SK-N-SH treated with all-trans-retinoic acid at 6 μM for 48 hours (cell line): Measurements from ENCODE around the gene TCERG1L.

Experiments
- ARNTL ChIP-seq: fragments of 450-650 bp; formaldehyde crosslinking; IDR thresholded peaks from 2 replicates; pipeline ENCODE4 v1.5.0; 2020; ENCODE audit warnings: low read depth, mild to moderate bottlenecking, moderate library complexity, borderline replicate concordance
- CSDC2 ChIP-seq: fragments of 250-450 bp; sonication (Bioruptor Pico); IDR thresholded peaks from 2 replicates; pipeline ENCODE4 v1.5.0; 2020; ENCODE audit warnings: mild to moderate bottlenecking, moderate library complexity
- ISL1 ChIP-seq: fragments of 250-450 bp; sonication (Bioruptor Pico); IDR thresholded peaks from 2 replicates; pipeline ENCODE4 v2.1.2; 2022; ENCODE audit warnings: mild to moderate bottlenecking, moderate library complexity
- OSR1 ChIP-seq: fragments of 250-450 bp; sonication (Bioruptor Pico); IDR thresholded peaks from 2 replicates; pipeline ENCODE4 v1.8.0; 2022; ENCODE audit warnings: moderate library complexity, mild to moderate bottlenecking, inconsistent platforms
- PPARA ChIP-seq: fragments of 250-450 bp; sonication (Bioruptor Pico); IDR thresholded peaks from 2 replicates; pipeline ENCODE4 v1.5.0; 2020; ENCODE audit warnings: mild to moderate bottlenecking, borderline replicate concordance
- RARB ChIP-seq: fragments of 250-450 bp; sonication (Bioruptor Pico); IDR thresholded peaks from 2 replicates; pipeline ENCODE4 v1.8.0; 2021; ENCODE audit warnings: mild to moderate bottlenecking, moderate library complexity
- TOX ChIP-seq: fragments of 250-450 bp; sonication (Bioruptor Pico); IDR thresholded peaks from 2 replicates; pipeline ENCODE4 v1.8.0; 2021; ENCODE audit warnings: mild to moderate bottlenecking, moderate library complexity, borderline replicate concordance
- ZFP3 ChIP-seq: fragments of 250-450 bp; sonication (Bioruptor Pico); IDR thresholded peaks from 2 replicates; pipeline ENCODE4 v1.5.0; 2020; ENCODE audit warnings: mild to moderate bottlenecking, moderate library complexity
- ZNF565 ChIP-seq: fragments of 450-650 bp; formaldehyde crosslinking; conservative IDR thresholded peaks from 2 replicates; pipeline ENCODE4 v1.5.0; 2020; ENCODE audit warnings: low read depth, mild to moderate bottlenecking, moderate library complexity
- TF ChIP-seq, protein P1 (sequence below): fragments of 250-450 bp; sonication (Bioruptor Pico); IDR thresholded peaks from 2 replicates; pipeline ENCODE4 v1.8.0; 2020; ENCODE audit warnings: mild to moderate bottlenecking, moderate library complexity, borderline replicate concordance
- TF ChIP-seq, protein P2 (sequence below): fragments of 250-450 bp; sonication (Bioruptor Pico); IDR thresholded peaks from 2 replicates; pipeline ENCODE4 v1.5.1; 2021; ENCODE audit warnings: mild to moderate bottlenecking, moderate library complexity

DNA sequence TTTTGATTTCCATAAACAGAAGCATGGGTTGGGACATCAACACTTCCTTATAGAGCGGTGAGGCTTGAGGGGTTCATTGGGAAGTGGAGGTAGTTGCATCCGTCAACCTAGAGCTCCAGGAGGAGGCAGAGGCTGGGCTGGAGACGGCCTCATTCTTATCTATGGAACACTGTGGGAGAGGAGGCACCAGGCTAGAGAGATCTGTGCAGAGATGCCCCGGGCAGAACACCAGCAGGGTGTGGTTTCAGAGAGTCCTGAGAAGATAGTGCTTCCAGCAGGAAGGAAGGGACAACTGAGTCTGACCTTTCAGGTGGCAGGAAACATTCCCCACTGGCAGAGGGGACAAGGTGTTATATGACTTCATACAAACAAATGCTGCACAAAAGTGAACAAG, 56.7 kb downstream of the TCERG1L start:
- TF ChIP-seq ZNF565 (CRISPR knock-in tag) (no peak), PPARA (CRISPR knock-in tag) (no peak), ISL1 (CRISPR knock-in tag) (no peak), ZFP3 (CRISPR knock-in tag) (no peak), CSDC2 (CRISPR knock-in tag) (no peak), OSR1 (CRISPR knock-in tag) (no peak), TOX (CRISPR knock-in tag) (no peak), RARB (no peak), ARNTL (no peak)
- TF ChIP-seq, protein P1, sequence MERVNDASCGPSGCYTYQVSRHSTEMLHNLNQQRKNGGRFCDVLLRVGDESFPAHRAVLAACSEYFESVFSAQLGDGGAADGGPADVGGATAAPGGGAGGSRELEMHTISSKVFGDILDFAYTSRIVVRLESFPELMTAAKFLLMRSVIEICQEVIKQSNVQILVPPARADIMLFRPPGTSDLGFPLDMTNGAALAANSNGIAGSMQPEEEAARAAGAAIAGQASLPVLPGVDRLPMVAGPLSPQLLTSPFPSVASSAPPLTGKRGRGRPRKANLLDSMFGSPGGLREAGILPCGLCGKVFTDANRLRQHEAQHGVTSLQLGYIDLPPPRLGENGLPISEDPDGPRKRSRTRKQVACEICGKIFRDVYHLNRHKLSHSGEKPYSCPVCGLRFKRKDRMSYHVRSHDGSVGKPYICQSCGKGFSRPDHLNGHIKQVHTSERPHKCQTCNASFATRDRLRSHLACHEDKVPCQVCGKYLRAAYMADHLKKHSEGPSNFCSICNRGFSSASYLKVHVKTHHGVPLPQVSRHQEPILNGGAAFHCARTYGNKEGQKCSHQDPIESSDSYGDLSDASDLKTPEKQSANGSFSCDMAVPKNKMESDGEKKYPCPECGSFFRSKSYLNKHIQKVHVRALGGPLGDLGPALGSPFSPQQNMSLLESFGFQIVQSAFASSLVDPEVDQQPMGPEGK: no peak
- TF ChIP-seq, protein P2, sequence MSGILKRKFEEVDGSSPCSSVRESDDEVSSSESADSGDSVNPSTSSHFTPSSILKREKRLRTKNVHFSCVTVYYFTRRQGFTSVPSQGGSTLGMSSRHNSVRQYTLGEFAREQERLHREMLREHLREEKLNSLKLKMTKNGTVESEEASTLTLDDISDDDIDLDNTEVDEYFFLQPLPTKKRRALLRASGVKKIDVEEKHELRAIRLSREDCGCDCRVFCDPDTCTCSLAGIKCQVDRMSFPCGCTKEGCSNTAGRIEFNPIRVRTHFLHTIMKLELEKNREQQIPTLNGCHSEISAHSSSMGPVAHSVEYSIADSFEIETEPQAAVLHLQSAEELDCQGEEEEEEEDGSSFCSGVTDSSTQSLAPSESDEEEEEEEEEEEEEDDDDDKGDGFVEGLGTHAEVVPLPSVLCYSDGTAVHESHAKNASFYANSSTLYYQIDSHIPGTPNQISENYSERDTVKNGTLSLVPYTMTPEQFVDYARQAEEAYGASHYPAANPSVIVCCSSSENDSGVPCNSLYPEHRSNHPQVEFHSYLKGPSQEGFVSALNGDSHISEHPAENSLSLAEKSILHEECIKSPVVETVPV (CRISPR knock-in tag): no peak
